MV-4-11 (cell line): Measurements from ENCODE around the gene C4orf54.

ENCODE experiments used
- DNase-seq: peaks from one replicate; lab custom pipeline; 2025; lab: John Stamatoyannopoulos, UW

C4orf54 gene

GRCh38 chr4:99657798-99658197, at the start of gene C4orf54:
TSS of gene C4orf54 (minus strand) at chr4:99657828. CDS start at chr4:99654648, 3,180 bp downstream.
- DNase-seq: no peak

GRCh38 chr4:99705891-99706290, 48.3 kb upstream of the C4orf54 start:
- DNase-seq: no peak

GRCh38 chr4:99696801-99697200, 39.2 kb upstream of the C4orf54 start:
- no peak for DNase-seq

- no peak for DNase-seq
Observed at GRCh38 chr4:99693140-99693539, 35.5 kb upstream of the C4orf54 start.

- DNase-seq: no peak
Observed at GRCh38 chr4:99690990-99691389, 33.4 kb upstream of the C4orf54 start.

GRCh38 chr4:99690472-99690871, 32.8 kb upstream of the C4orf54 start:
- DNase-seq: no peak

GRCh38 chr4:99687120-99687519, 29.5 kb upstream of the C4orf54 start:
- DNase-seq: no peak

- no peak for DNase-seq
Observed at GRCh38 chr4:99685234-99685633, 27.6 kb upstream of the C4orf54 start.

- no peak for DNase-seq
Observed at GRCh38 chr4:99683895-99684294, 26.3 kb upstream of the C4orf54 start.

GRCh38 chr4:99679976-99680375, 22.3 kb upstream of the C4orf54 start:
- DNase-seq: no peak

GRCh38 chr4:99679204-99679603, 21.6 kb upstream of the C4orf54 start:
- no peak for DNase-seq

GRCh38 chr4:99677161-99677560, 19.5 kb upstream of the C4orf54 start:
- DNase-seq: no peak

- DNase-seq: no peak
Observed at GRCh38 chr4:99670409-99671073, 12.9 kb upstream of the C4orf54 start.

GRCh38 chr4:99669084-99669483, 11.5 kb upstream of the C4orf54 start:
- DNase-seq: no peak

GRCh38 chr4:99668472-99668871, 10.8 kb upstream of the C4orf54 start:
- DNase-seq: no peak

GRCh38 chr4:99665983-99666382, 8.4 kb upstream of the C4orf54 start:
- DNase-seq: no peak

GRCh38 chr4:99664716-99665115, 7.1 kb upstream of the C4orf54 start:
- DNase-seq: no peak

- no peak for DNase-seq
Observed at GRCh38 chr4:99661907-99662306, 4.3 kb upstream of the C4orf54 start.

- DNase-seq: no peak
Observed at GRCh38 chr4:99658666-99659065, 1.0 kb upstream of the C4orf54 start.

GRCh38 chr4:99655308-99656081, 2.1 kb downstream of the C4orf54 start:
- DNase-seq: no peak

- no peak for DNase-seq
Observed at GRCh38 chr4:99654361-99654761, 3.3 kb downstream of the C4orf54 start.

- no peak for DNase-seq
Observed at GRCh38 chr4:99653916-99654315, 3.7 kb downstream of the C4orf54 start.

- DNase-seq: no peak
Observed at GRCh38 chr4:99652596-99653436, 4.8 kb downstream of the C4orf54 start.
